22Rv1 (cell line): ENCODE data around the gene HLCS.

Experiments used
- H3K27ac ChIP-seq: fragments of 450-650 bp; 2 replicates; pipeline ENCODE4 v1.5.1; 2017
- CTCF ChIP-seq: fragments of 450-650 bp; IDR thresholded peaks from 2 replicates; pipeline ENCODE4 v1.5.1; 2017; ENCODE audit warnings: mild to moderate bottlenecking
- ZFX ChIP-seq: fragments of 450-650 bp; IDR thresholded peaks from 2 replicates; pipeline ENCODE4 v1.6.1; 2017; ENCODE audit warnings: antibody characterized with exemption, borderline replicate concordance

Gene HLCS

GRCh38 chr21:36866419-36866818 lies 100.0 kb downstream of the HLCS start:
- no peak overlapping the region for H3K27ac ChIP-seq
- TF ChIP-seq ZFX (no peak), CTCF (no peak)

GRCh38 chr21:36864974-36865373 lies 101.5 kb downstream of the HLCS start:
- TF ChIP-seq CTCF, result no peak
- TF ChIP-seq ZFX, result no peak
- no peak overlapping the region for H3K27ac ChIP-seq

GRCh38 chr21:36863260-36863659 lies 103.2 kb downstream of the HLCS start:
- TF ChIP-seq ZFX (no peak), CTCF (no peak)

GRCh38 chr21:36861595-36862323 lies 104.7 kb downstream of the HLCS start:
- no peak overlapping the region for H3K27ac ChIP-seq
- TF ChIP-seq ZFX (no peak), CTCF (no peak)

More at GRCh38 chr21:36863260-36863659, 103.2 kb downstream of the HLCS start:
- no peak overlapping the region for H3K27ac ChIP-seq

- TF ChIP-seq CTCF, result no peak
- no peak for TF ChIP-seq ZFX
- H3K27ac ChIP-seq, result 0 out of 2 replicates have a peak overlapping the region, but pooled peaks have one; percentile 12
Measured at GRCh38 chr21:36860736-36861594, 105.5 kb downstream of the HLCS start.

DNA sequence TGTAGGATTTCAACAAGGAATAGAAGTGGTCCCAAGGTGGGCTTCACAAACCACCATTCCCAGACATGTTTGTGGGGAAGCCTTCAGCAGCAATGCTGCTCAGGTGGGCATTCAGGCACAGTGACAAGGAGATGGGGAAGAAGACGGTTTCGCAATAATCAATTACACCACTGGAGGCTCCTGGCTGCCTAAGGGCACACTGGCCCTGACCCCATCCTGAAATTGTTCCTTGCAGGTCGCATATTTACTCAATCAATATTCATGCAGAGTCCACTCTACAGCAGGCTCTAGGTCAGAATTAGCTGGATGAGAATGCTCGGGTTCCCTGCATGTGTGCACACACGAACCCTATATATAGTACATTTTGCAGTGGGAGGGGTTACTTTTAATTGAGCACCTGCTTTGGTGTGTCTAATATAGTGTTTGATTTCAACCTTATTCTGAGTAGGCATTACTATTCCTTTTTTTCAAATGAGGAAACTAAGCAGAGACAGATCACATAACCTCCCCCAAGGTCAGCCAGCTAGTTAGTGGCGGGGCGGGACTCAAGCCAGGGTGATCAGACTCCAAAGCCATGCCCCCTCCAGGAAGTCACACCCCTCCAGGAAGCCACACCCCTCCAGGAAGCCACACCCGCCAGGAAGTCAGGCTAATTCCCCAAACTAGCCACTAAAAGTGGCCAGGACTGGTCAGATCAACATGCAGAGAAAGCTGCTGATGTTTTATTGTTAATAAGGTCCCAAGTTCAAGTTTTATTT lies 106.5 kb downstream of the HLCS start:
- TF ChIP-seq CTCF (no peak), ZFX (no peak)
- peak overlapping the region; percentile 12; the same call in 1 of the 2 replicates for H3K27ac ChIP-seq
